H1 (cell line): ENCODE measurements around the gene CACNA1G. TPM values are rescaled to one million over a fixed set of nuclear protein-coding genes. Genes with fewer than 3 reads are reported as not detected.

Source experiments
- CTCF ChIA-PET: fragments of 300-600 bp; sonication (Branson Sonifier 250); formaldehyde crosslinking; loops from one replicate; lab custom pipeline; 2021; ENCODE audit not compliant: partially characterized antibody; lab: Charles Lee
- POLR2A ChIA-PET: fragments of 300-600 bp; sonication (Branson Sonifier 250); formaldehyde crosslinking; loops from one replicate; lab custom pipeline; 2021; ENCODE audit warnings: inconsistent platforms; ENCODE audit not compliant: partially characterized antibody; lab: Charles Lee
- DNase-seq, 2 experiments: peaks; one replicate each; pipeline versions ENCODE4 v3.0.0 to v3.0.0-alpha.2; 2010 to 2022; ENCODE audit warnings: low spot score in 2 of 2, low read depth in 1 of 2, mixed read lengths in 1 of 2
- FAIRE-seq: peaks from 2 replicates; lab custom pipeline; 2011; peaks lifted over from hg19 to GRCh38; lab: Jason Lieb, UNC
- H2AFZ ChIP-seq: 2 replicates; pipeline ENCODE4 v1.8.1; 2012; ENCODE audit warnings: low read length, inconsistent platforms
- H2AK5ac ChIP-seq: 2 replicates; pipeline ENCODE4 v1.6.1; 2013; ENCODE audit warnings: low read depth, low read length
- H2BK120ac ChIP-seq: replicated peaks from 2 replicates; pipeline ENCODE3; 2013; ENCODE audit warnings: low read depth, low read length, inconsistent platforms
- H2BK12ac ChIP-seq: 2 replicates; pipeline ENCODE4 v1.6.1; 2013; ENCODE audit warnings: low read depth, low read length
- H2BK15ac ChIP-seq: 2 replicates; pipeline ENCODE4 v1.6.1; 2013; ENCODE audit warnings: low read length
- H2BK20ac ChIP-seq: 2 replicates; pipeline ENCODE4 v1.6.1; 2013; ENCODE audit warnings: low read length
- H2BK5ac ChIP-seq: 2 replicates; pipeline ENCODE4 v1.6.1; 2013; ENCODE audit warnings: low read depth, low read length
- H3K14ac ChIP-seq: 2 replicates; pipeline ENCODE4 v1.6.1; 2013; ENCODE audit warnings: inconsistent platforms; ENCODE audit not compliant: insufficient read length
- H3K18ac ChIP-seq: 2 replicates; pipeline ENCODE4 v1.6.1; 2013; ENCODE audit warnings: low read length; ENCODE audit errors: extremely low read depth
- H3K23ac ChIP-seq: 2 replicates; pipeline ENCODE4 v1.6.1; 2013; ENCODE audit warnings: inconsistent platforms; ENCODE audit not compliant: insufficient read length
- H3K23me2 ChIP-seq: 2 replicates; pipeline ENCODE4 v1.6.1; 2013; ENCODE audit warnings: low read depth, low read length
- H3K27ac ChIP-seq: 2 replicates; pipeline ENCODE4 v1.6.1; 2011; ENCODE audit warnings: low read depth, low read length, inconsistent platforms
- H3K27me3 ChIP-seq, 4 experiments: replicated peaks in 1 of 4; 1 replicate in 1 of 4; 2 replicates in 3 of 4; pipeline versions ENCODE4 v1.6.1 to v1.8.1; 2011 to 2013; ENCODE audit warnings: low read length in 3 of 4, mild to moderate bottlenecking in 3 of 4, inconsistent platforms in 2 of 4, mixed read lengths in 2 of 4, moderate library complexity in 1 of 4; ENCODE audit not compliant: control insufficient read depth in 3 of 4, insufficient read depth in 3 of 4; ENCODE audit errors: extremely low read depth in 1 of 4
- H3K36me3 ChIP-seq, 4 experiments: 2 replicates each; pipeline versions ENCODE4 v1.6.1 to v1.8.1; 2011 to 2013; ENCODE audit warnings: mild to moderate bottlenecking in 4 of 4, low read length in 3 of 4, moderate library complexity in 2 of 4, control low read depth in 1 of 4, inconsistent platforms in 1 of 4; ENCODE audit not compliant: insufficient read depth in 4 of 4, control insufficient read depth in 2 of 4
- H3K4ac ChIP-seq: replicated peaks from 2 replicates; pipeline ENCODE3; 2013; ENCODE audit warnings: low read length, low read depth, mixed read lengths, inconsistent platforms; ENCODE audit not compliant: insufficient read length
- H3K4me1 ChIP-seq, 4 experiments: replicated peaks in 1 of 4; 1 replicate in 1 of 4; 2 replicates in 3 of 4; pipeline versions ENCODE4 v1.6.1 to v1.8.1; 2011 to 2013; ENCODE audit warnings: low read length in 3 of 4, inconsistent platforms in 2 of 4, mixed read lengths in 1 of 4; ENCODE audit not compliant: insufficient read depth in 4 of 4, control insufficient read depth in 3 of 4
- H3K4me2 ChIP-seq, 2 experiments: 2 replicates each; pipeline versions ENCODE4 v1.6.1 to v1.8.1; 2011 to 2013; ENCODE audit warnings: low read depth in 2 of 2, low read length in 2 of 2, control low read depth in 1 of 2, inconsistent platforms in 1 of 2, mild to moderate bottlenecking in 1 of 2; ENCODE audit not compliant: insufficient read depth in 1 of 2
- H3K4me3 ChIP-seq, 4 experiments: fragments of 200-600, 300-600 bp in 1 of 4; sonication (generic), shearing (Covaris generic), sonication (Bioruptor Twin) in 1 of 4; 2 replicates each; pipeline versions ENCODE4 v1.5.1 to v1.8.1; 2011 to 2016; ENCODE audit warnings: low read length in 4 of 4, low read depth in 3 of 4, control low read depth in 2 of 4, inconsistent platforms in 2 of 4, mild to moderate bottlenecking in 2 of 4, mixed read lengths in 1 of 4, moderate library complexity in 1 of 4; ENCODE audit not compliant: insufficient read depth in 2 of 4; ENCODE audit errors: extremely low read depth in 1 of 4
- H3K56ac ChIP-seq: replicated peaks from 2 replicates; pipeline ENCODE3; 2013; ENCODE audit warnings: low read depth, mild to moderate bottlenecking, mixed read lengths, low read length, inconsistent platforms; ENCODE audit not compliant: insufficient read length
- H3K79me1 ChIP-seq: 2 replicates; pipeline ENCODE4 v1.6.1; 2013; ENCODE audit warnings: low read depth, low read length, control low read depth
- H3K79me2 ChIP-seq, 2 experiments: 2 replicates each; pipeline versions ENCODE4 v1.6.1 to v1.8.1; 2012 to 2013; ENCODE audit warnings: low read length in 2 of 2, mild to moderate bottlenecking in 2 of 2, inconsistent platforms in 1 of 2; ENCODE audit not compliant: insufficient read depth in 2 of 2, control insufficient read depth in 1 of 2
- H3K9ac ChIP-seq, 4 experiments: replicated peaks in 1 of 4; 1 replicate in 1 of 4; 2 replicates in 3 of 4; pipeline versions ENCODE4 v1.6.1 to v1.8.1; 2011 to 2013; ENCODE audit warnings: low read depth in 3 of 4, low read length in 3 of 4, control low read depth in 2 of 4, mild to moderate bottlenecking in 2 of 4, moderate library complexity in 2 of 4, inconsistent platforms in 1 of 4; ENCODE audit errors: extremely low read depth in 1 of 4
- H3K9me3 ChIP-seq, 2 experiments: 2 replicates each; pipeline versions ENCODE4 v1.6.1 to v1.8.1; 2012 to 2013; ENCODE audit warnings: mild to moderate bottlenecking in 2 of 2, moderate library complexity in 2 of 2, control low read depth in 1 of 2, inconsistent platforms in 1 of 2, low read depth in 1 of 2, low read length in 1 of 2, mixed read lengths in 1 of 2; ENCODE audit not compliant: insufficient read depth in 2 of 2
- H4K20me1 ChIP-seq, 2 experiments: replicated peaks in 1 of 2; 2 replicates each; pipeline versions ENCODE3 to v1.8.1; 2011 to 2013; ENCODE audit warnings: inconsistent platforms in 2 of 2, low read length in 2 of 2, mild to moderate bottlenecking in 1 of 2; ENCODE audit not compliant: insufficient read depth in 2 of 2, control insufficient read depth in 1 of 2
- H4K5ac ChIP-seq: 2 replicates; pipeline ENCODE4 v1.6.1; 2013; ENCODE audit warnings: low read length, low read depth, mixed read lengths, inconsistent platforms; ENCODE audit not compliant: insufficient read length
- H4K8ac ChIP-seq: 2 replicates; pipeline ENCODE4 v1.8.0; 2013; ENCODE audit warnings: mild to moderate bottlenecking, moderate library complexity, low read length, inconsistent platforms; ENCODE audit not compliant: insufficient read depth; ENCODE audit errors: extremely low read depth
- H4K91ac ChIP-seq: replicated peaks from 2 replicates; pipeline ENCODE3; 2013; ENCODE audit warnings: low read length, mixed read lengths, inconsistent platforms; ENCODE audit not compliant: insufficient read length
- ASH2L ChIP-seq: fragments of 200-600, 300-600 bp; sonication (generic); IDR thresholded peaks from one replicate; pipeline ENCODE4 v1.7.1; 2017; ENCODE audit warnings: low read length
- ATF2 ChIP-seq: IDR thresholded peaks from 2 replicates; pipeline ENCODE4 v1.6.1; 2012; ENCODE audit warnings: low read length, inconsistent platforms
- BCL11A ChIP-seq, 2 experiments: IDR thresholded peaks; one replicate each; pipeline ENCODE4 v1.6.1; 2011; ENCODE audit warnings: low read depth in 2 of 2, low read length in 2 of 2, mild to moderate bottlenecking in 2 of 2
- CBX5 ChIP-seq: fragments of 300-800, 300-1000 bp; sonication (generic); IDR thresholded peaks from 2 replicates; pipeline ENCODE4 v1.7.1; 2016; ENCODE audit warnings: antibody characterized with exemption, low read length, low read depth
- CBX8 ChIP-seq: fragments of 300-800, 300-1000 bp; sonication (generic); IDR thresholded peaks from 2 replicates; pipeline ENCODE4 v1.7.1; 2016; ENCODE audit warnings: low read depth, low read length, borderline replicate concordance
- CHD1 ChIP-seq: IDR thresholded peaks from 2 replicates; pipeline ENCODE4 v1.6.1; 2012; ENCODE audit warnings: low read depth, low read length, improper control_type of control experiment
- EGR1 ChIP-seq: IDR thresholded peaks from 2 replicates; pipeline ENCODE4 v1.6.1; 2011; ENCODE audit warnings: low read depth, low read length, borderline replicate concordance
- GABPA ChIP-seq: IDR thresholded peaks from 2 replicates; pipeline ENCODE4 v1.6.1; 2011; ENCODE audit warnings: mild to moderate bottlenecking, low read length, moderate library complexity, borderline replicate concordance; ENCODE audit not compliant: insufficient read depth
- KDM1A ChIP-seq: fragments of 200-600, 300-600 bp; sonication (generic); IDR thresholded peaks from 2 replicates; pipeline ENCODE4 v1.7.1; 2016; ENCODE audit warnings: mild to moderate bottlenecking, low read length, borderline replicate concordance
- MAX ChIP-seq: IDR thresholded peaks from 2 replicates; pipeline ENCODE4 v1.6.1; 2012; ENCODE audit warnings: inconsistent platforms
- TAF1 ChIP-seq: IDR thresholded peaks from 2 replicates; pipeline ENCODE4 v1.6.1; 2011; ENCODE audit warnings: mild to moderate bottlenecking, low read depth, low read length
- TBP ChIP-seq: IDR thresholded peaks from 2 replicates; pipeline ENCODE4 v1.6.1; 2011; ENCODE audit warnings: low read depth, low read length, improper control_type of control experiment
- YY1 ChIP-seq: IDR thresholded peaks from 2 replicates; pipeline ENCODE4 v1.6.1; 2011; ENCODE audit warnings: low read depth, mild to moderate bottlenecking, low read length
- WGBS, 2 experiments: shearing (Covaris generic) in 1 of 2; methylation state at CpG; one replicate each; pipeline versions ENCODE4 v1.1.6 to v1.1.7; 2013 to 2015; ENCODE audit warnings: low lambda C conversion rate in 2 of 2, mixed read lengths in 2 of 2, inconsistent platforms in 1 of 2, low coverage in 1 of 2, missing lambda C conversion rate in 1 of 2; ENCODE audit not compliant: insufficient replicate concordance in 2 of 2, insufficient coverage in 1 of 2, insufficient read length in 1 of 2; ENCODE audit errors: extremely low coverage in 1 of 2, missing lambda C conversion rate in 1 of 2; 5-methylcytosine and 5-hydroxymethylcytosine counted together
- polyA plus RNA-seq, 7 experiments: library from polyadenylated mRNA; depleted of rRNA in 3 of 7; stranded (reverse) in 5 of 7; unstranded in 2 of 7; fragments of >200 nt in 5 of 7; fragments of 200-250 nt in 2 of 7; gene quantifications; 1 replicate in 5 of 7; 2 replicates in 1 of 7; 4 replicates in 1 of 7; pipeline versions ENCODE4 v1.2.1 to v1.2.3, GENCODE V29; 2011 to 2013; ENCODE audit warnings: missing spikeins in 2 of 7, mixed read lengths in 2 of 7
- total RNA-seq: library from RNA; stranded (reverse); fragmentation: NEBNext Ultra II Directional; extraction: Animal tissue kit (Norgen Biotek cat#: 25700); gene quantifications from 2 replicates; pipeline ENCODE4 v1.2.1, GENCODE V29; 2021

The CACNA1G gene
- total and polyA plus RNA-seq, 2 of the 8 experiments (the other 6 are each of a cell fraction or from before 2014, with no cell fraction given), result 2.9 to 4.9 TPM

GRCh38 chr17:50672071-50672470 lies 111.6 kb downstream of the CACNA1G start:
- no peaks in the 10 kb centered on the region for H3K79me2 ChIP-seq
- no peak for DNase-seq
- no peak overlapping the region for H2BK15ac ChIP-seq
- H3K79me1 ChIP-seq, result no peaks in the 10 kb centered on the region
- no peaks in the 10 kb centered on the region for H3K9me3 ChIP-seq
- H4K20me1 ChIP-seq, result no peaks in the 10 kb centered on the region
- no peak overlapping the region for H3K18ac ChIP-seq
- no peak overlapping the region for H2AFZ ChIP-seq
- H4K91ac ChIP-seq, result no peak overlapping the region
- H3K14ac ChIP-seq, result no peak overlapping the region
- H2BK120ac ChIP-seq, result no peak overlapping the region
- no peak overlapping the region for H3K4me2 ChIP-seq
- no peak for FAIRE-seq
- H3K36me3 ChIP-seq, result no peaks in the 10 kb centered on the region
- no peak overlapping the region for H2BK20ac ChIP-seq
- no peaks in the 10 kb centered on the region for H3K23me2 ChIP-seq
- no peak overlapping the region for H3K4ac ChIP-seq
- no peak overlapping the region for H2BK12ac ChIP-seq
- TF ChIP-seq TBP (no peak), CBX5 (no peak), ATF2 (no peak), EGR1 (no peak), GABPA (no peak), BCL11A (IDR thresholded peaks at IDR 0.05; ENCODE audit: low read depth in 2 of 2, low read length in 2 of 2) (no peak), ASH2L (no peak), YY1 (no peak), CBX8 (no peak), CHD1 (no peak), TAF1 (no peak), KDM1A (no peak), MAX (no peak)
- POLR2A ChIA-PET, result interaction anchor here (0.7 to 2.1 kb wide), 2 partner anchors 20 to 112 kb away, joined by 3 to 5 read pairs; no protein-coding TSS in a partner anchor
- H3K23ac ChIP-seq, result no peak overlapping the region
- H3K56ac ChIP-seq, result no peak overlapping the region
- no peak overlapping the region for H4K8ac ChIP-seq
- no peaks in the 10 kb centered on the region for H3K27me3 ChIP-seq
- CTCF ChIA-PET, result interaction anchor here (1.4 to 5.1 kb wide), 3 partner anchors 12 to 126 kb away, joined by 3 to 32 read pairs (median 5); no protein-coding TSS in a partner anchor
- H3K9ac ChIP-seq, result no peak overlapping the region; a peak in 1 of 7 replicates
- no peak overlapping the region for H4K5ac ChIP-seq
- H2AK5ac ChIP-seq, result no peak overlapping the region
- H3K27ac ChIP-seq, result no peak overlapping the region
- peaks cover 0 to 14% (median 3%) of the 10 kb centered on the region in 4 experiments; a peak in 5 of 7 replicates for H3K4me1 ChIP-seq
- WGBS, 2 experiments, result 90% methylated on average over 5 of the region's 5 CpGs; no CpG with 5 or more reads in 1 of the 2 experiments
- no peak overlapping the region for H2BK5ac ChIP-seq
- H3K4me3 ChIP-seq, result no peak overlapping the region
